H9 (cell line): Measurements from ENCODE around the gene PTPRN2. TPM values are rescaled to one million over a fixed set of nuclear protein-coding genes. Genes with fewer than 3 reads are reported as not detected.

Experiments used
- DNase-seq: peaks from one replicate; pipeline ENCODE4 v3.0.0-alpha.2; 2017
- H2AFZ ChIP-seq: one replicate; pipeline ENCODE4 v1.6.1; 2013; ENCODE audit warnings: mild to moderate bottlenecking, low read length, control low read depth, moderate library complexity
- H2AK5ac ChIP-seq: 2 replicates; pipeline ENCODE4 v1.6.1; 2013; ENCODE audit warnings: low read length, control low read depth, mixed read lengths; ENCODE audit not compliant: insufficient read length
- H2BK120ac ChIP-seq: one replicate; pipeline ENCODE4 v1.6.1; 2013; ENCODE audit warnings: low read depth, mild to moderate bottlenecking, low read length, control low read depth, inconsistent platforms; ENCODE audit not compliant: poor library complexity, severe bottlenecking
- H2BK12ac ChIP-seq: 2 replicates; pipeline ENCODE4 v1.6.1; 2013; ENCODE audit warnings: low read length, control low read depth, mixed read lengths, low read depth; ENCODE audit not compliant: insufficient read length
- H2BK15ac ChIP-seq: 2 replicates; pipeline ENCODE4 v1.6.1; 2013; ENCODE audit warnings: low read depth, low read length, control low read depth
- H2BK20ac ChIP-seq: one replicate; pipeline ENCODE4 v1.6.1; 2013; ENCODE audit warnings: low read depth, mild to moderate bottlenecking, low read length, control low read depth, inconsistent platforms; ENCODE audit not compliant: poor library complexity, severe bottlenecking
- H2BK5ac ChIP-seq: 2 replicates; pipeline ENCODE4 v1.6.1; 2013; ENCODE audit warnings: low read length, control low read depth, mixed read lengths; ENCODE audit not compliant: insufficient read length
- H3K14ac ChIP-seq: 2 replicates; pipeline ENCODE4 v1.6.1; 2013; ENCODE audit warnings: low read length, control low read depth; ENCODE audit not compliant: insufficient read depth
- H3K18ac ChIP-seq: 2 replicates; pipeline ENCODE4 v1.6.1; 2013; ENCODE audit warnings: low read depth, mild to moderate bottlenecking, mixed read lengths, low read length, control low read depth; ENCODE audit not compliant: insufficient read length
- H3K23ac ChIP-seq: 2 replicates; pipeline ENCODE4 v1.6.1; 2013; ENCODE audit warnings: low read length, control low read depth, mixed read lengths, low read depth; ENCODE audit not compliant: insufficient read length
- H3K23me2 ChIP-seq: 2 replicates; pipeline ENCODE4 v1.6.1; 2013; ENCODE audit warnings: low read depth, mild to moderate bottlenecking, mixed read lengths, low read length, control low read depth; ENCODE audit not compliant: insufficient read length, poor library complexity, severe bottlenecking
- H3K27ac ChIP-seq: 2 replicates; pipeline ENCODE4 v1.5.1; 2013; ENCODE audit warnings: low read length, control low read depth, mixed read lengths, low read depth; ENCODE audit not compliant: insufficient read length
- H3K27me3 ChIP-seq: 2 replicates; pipeline ENCODE4 v1.6.1; 2013; ENCODE audit warnings: low read length, control low read depth, inconsistent platforms; ENCODE audit not compliant: insufficient read depth
- H3K4ac ChIP-seq: 2 replicates; pipeline ENCODE4 v1.6.1; 2013; ENCODE audit warnings: low read depth, mild to moderate bottlenecking, control low read depth, inconsistent platforms, low read length, moderate library complexity
- H3K4me1 ChIP-seq: 2 replicates; pipeline ENCODE4 v1.6.1; 2013; ENCODE audit warnings: low read length, control low read depth, inconsistent platforms; ENCODE audit not compliant: insufficient read depth
- H3K4me2 ChIP-seq: 2 replicates; pipeline ENCODE4 v1.6.1; 2013; ENCODE audit warnings: low read length, control low read depth, mixed read lengths; ENCODE audit not compliant: insufficient read length, insufficient read depth
- H3K56ac ChIP-seq: 2 replicates; pipeline ENCODE4 v1.6.1; 2013; ENCODE audit warnings: low read depth, mild to moderate bottlenecking, mixed read lengths, low read length, control low read depth; ENCODE audit not compliant: insufficient read length
- H3K79me1 ChIP-seq: 2 replicates; pipeline ENCODE4 v1.6.1; 2013; ENCODE audit warnings: low read depth, mild to moderate bottlenecking, moderate library complexity, low read length, control low read depth, inconsistent platforms; ENCODE audit not compliant: insufficient read depth, poor library complexity, severe bottlenecking
- H3K79me2 ChIP-seq: 2 replicates; pipeline ENCODE4 v1.6.1; 2013; ENCODE audit warnings: low read length, control low read depth, inconsistent platforms; ENCODE audit not compliant: insufficient read depth
- H3K9ac ChIP-seq: 2 replicates; pipeline ENCODE4 v1.6.1; 2013; ENCODE audit warnings: low read length, control low read depth, mixed read lengths; ENCODE audit not compliant: insufficient read length; ENCODE audit errors: extremely low read depth
- H3K9me3 ChIP-seq: one replicate; pipeline ENCODE4 v1.6.1; 2013; ENCODE audit warnings: low read depth, low read length, inconsistent platforms; ENCODE audit not compliant: control insufficient read depth
- H3T11ph ChIP-seq: one replicate; pipeline ENCODE4 v1.6.1; 2013; ENCODE audit warnings: mild to moderate bottlenecking, low read length, control low read depth, inconsistent platforms
- H4K20me1 ChIP-seq: one replicate; pipeline ENCODE4 v1.6.1; 2013; ENCODE audit not compliant: control insufficient read depth, insufficient read length, insufficient read depth
- H4K5ac ChIP-seq: 2 replicates; pipeline ENCODE4 v1.6.1; 2013; ENCODE audit warnings: low read depth, mild to moderate bottlenecking, mixed read lengths, low read length, control low read depth; ENCODE audit not compliant: insufficient read length
- H4K8ac ChIP-seq: replicated peaks from 2 replicates; pipeline ENCODE4 v1.6.1; 2013; ENCODE audit warnings: low read length, control low read depth, mixed read lengths, low read depth; ENCODE audit not compliant: insufficient read length
- H4K91ac ChIP-seq: 2 replicates; pipeline ENCODE4 v1.6.1; 2013; ENCODE audit warnings: low read depth, mild to moderate bottlenecking, moderate library complexity, mixed read lengths, low read length, control low read depth; ENCODE audit not compliant: insufficient read length
- H3K27ac Mint-ChIP-seq, 3 experiments: 2 replicates in 2 of 3; 3 replicates in 1 of 3; pipeline ENCODE4 v1.8.0; 2020 to 2021; ENCODE audit warnings: mixed read lengths in 3 of 3, mild to moderate bottlenecking in 1 of 3, moderate library complexity in 1 of 3
- H3K27me3 Mint-ChIP-seq: 2 replicates; pipeline ENCODE4 v1.8.0; 2021; ENCODE audit warnings: low read depth, mild to moderate bottlenecking, moderate library complexity, mixed read lengths
- H3K36me3 Mint-ChIP-seq, 3 experiments: 2 replicates in 2 of 3; 3 replicates in 1 of 3; pipeline ENCODE4 v1.8.0; 2020 to 2021; ENCODE audit warnings: low read depth in 3 of 3, mixed read lengths in 3 of 3; ENCODE audit not compliant: insufficient read depth in 1 of 3
- H3K4me1 Mint-ChIP-seq, 2 experiments: 2 replicates each; pipeline ENCODE4 v1.8.0; 2020; ENCODE audit warnings: mixed read lengths in 2 of 2
- H3K4me3 Mint-ChIP-seq, 2 experiments: 2 replicates in 1 of 2; 3 replicates in 1 of 2; pipeline ENCODE4 v1.8.0; 2020 to 2021; ENCODE audit warnings: mild to moderate bottlenecking in 2 of 2, mixed read lengths in 2 of 2, moderate library complexity in 1 of 2
- H3K9me3 Mint-ChIP-seq, 2 experiments: 2 replicates in 1 of 2; 3 replicates in 1 of 2; pipeline ENCODE4 v1.8.0; 2020; ENCODE audit warnings: mild to moderate bottlenecking in 2 of 2, mixed read lengths in 2 of 2, moderate library complexity in 1 of 2
- WGBS: extraction: QIAGEN DNeasy Blood & Tissue Kit; methylation state at CpG from one replicate; pipeline ENCODE4 v1.1.7; 2013; ENCODE audit warnings: missing lambda C conversion rate, low lambda C conversion rate, mixed read lengths; ENCODE audit not compliant: insufficient read length; ENCODE audit errors: extremely low coverage; 5-methylcytosine and 5-hydroxymethylcytosine counted together
- total RNA-seq: library from RNA; stranded (reverse); gene quantifications from 2 replicates; pipeline ENCODE4 v1.2.1, GENCODE V29; 2021
- TF ChIP-seq, protein P1 (sequence below): fragments of 200-600 bp; sonication (generic); conservative IDR thresholded peaks from 3 replicates; pipeline ENCODE4 v1.8.0; 2021; ENCODE audit warnings: antibody characterized with exemption, mild to moderate bottlenecking

The PTPRN2 gene
- total RNA-seq, 1 experiment from 2014 or later, result 5.2 TPM

DNA sequence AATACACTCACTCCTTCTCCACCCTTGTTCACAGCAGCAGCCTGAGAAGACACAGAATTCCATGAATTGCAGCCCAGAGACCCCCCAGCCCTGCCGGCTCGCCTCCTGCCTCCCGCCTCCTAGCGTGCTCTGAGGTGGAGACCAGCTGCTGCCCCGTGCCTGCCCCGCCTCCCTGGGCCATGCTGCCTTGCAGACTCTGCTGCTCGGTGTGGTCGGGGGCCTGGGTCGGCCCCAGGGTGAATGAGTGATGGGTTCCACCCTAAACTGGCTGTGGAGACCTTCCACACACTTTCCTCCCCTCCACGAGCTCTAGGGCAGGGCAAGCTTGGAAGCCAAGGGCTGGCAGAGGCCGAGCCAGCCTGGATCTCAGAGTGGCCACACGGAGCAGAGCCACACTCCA is 771.5 kb downstream of the PTPRN2 start:
- H3K9ac ChIP-seq, result no peak overlapping the region
- no peaks in the 10 kb centered on the region; the same call in 1 of the 2 replicates for H3K4me1 ChIP-seq
- no peak overlapping the region for H2BK15ac ChIP-seq
- H3K4me3 Mint-ChIP-seq, result no peak overlapping the region
- no peaks in the 10 kb centered on the region; the same call in 1 of the 2 replicates for H3K27me3 ChIP-seq
- H2BK20ac ChIP-seq, result no peak overlapping the region
- H3K9me3 Mint-ChIP-seq, result peaks cover 0 to 4% of the 10 kb centered on the region in 2 experiments; a peak in 3 of 5 replicates
- H3K23me2 ChIP-seq, result no peaks in the 10 kb centered on the region
- no peak overlapping the region for H2AK5ac ChIP-seq
- H3K4ac ChIP-seq, result no peak overlapping the region
- H3K4me2 ChIP-seq, result no peak overlapping the region
- no peaks in the 10 kb centered on the region for H4K20me1 ChIP-seq
- H2BK12ac ChIP-seq, result no peak overlapping the region
- H3K23ac ChIP-seq, result no peak overlapping the region
- TF ChIP-seq, protein P1, sequence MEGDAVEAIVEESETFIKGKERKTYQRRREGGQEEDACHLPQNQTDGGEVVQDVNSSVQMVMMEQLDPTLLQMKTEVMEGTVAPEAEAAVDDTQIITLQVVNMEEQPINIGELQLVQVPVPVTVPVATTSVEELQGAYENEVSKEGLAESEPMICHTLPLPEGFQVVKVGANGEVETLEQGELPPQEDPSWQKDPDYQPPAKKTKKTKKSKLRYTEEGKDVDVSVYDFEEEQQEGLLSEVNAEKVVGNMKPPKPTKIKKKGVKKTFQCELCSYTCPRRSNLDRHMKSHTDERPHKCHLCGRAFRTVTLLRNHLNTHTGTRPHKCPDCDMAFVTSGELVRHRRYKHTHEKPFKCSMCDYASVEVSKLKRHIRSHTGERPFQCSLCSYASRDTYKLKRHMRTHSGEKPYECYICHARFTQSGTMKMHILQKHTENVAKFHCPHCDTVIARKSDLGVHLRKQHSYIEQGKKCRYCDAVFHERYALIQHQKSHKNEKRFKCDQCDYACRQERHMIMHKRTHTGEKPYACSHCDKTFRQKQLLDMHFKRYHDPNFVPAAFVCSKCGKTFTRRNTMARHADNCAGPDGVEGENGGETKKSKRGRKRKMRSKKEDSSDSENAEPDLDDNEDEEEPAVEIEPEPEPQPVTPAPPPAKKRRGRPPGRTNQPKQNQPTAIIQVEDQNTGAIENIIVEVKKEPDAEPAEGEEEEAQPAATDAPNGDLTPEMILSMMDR, result no peak
- no peaks in the 10 kb centered on the region for H3K9me3 ChIP-seq
- H4K5ac ChIP-seq, result no peak overlapping the region
- no peak overlapping the region for H4K8ac ChIP-seq
- no peak overlapping the region for H2BK120ac ChIP-seq
- WGBS, result no CpG with 5 or more reads among the region's 12 CpGs
- no peak for DNase-seq
- no peaks in the 10 kb centered on the region for H3K79me2 ChIP-seq
- no peak overlapping the region for H3K18ac ChIP-seq
- H3K79me1 ChIP-seq, result no peaks in the 10 kb centered on the region
- peaks cover 2% of the 10 kb centered on the region for H3K27me3 Mint-ChIP-seq
- no peak overlapping the region for H4K91ac ChIP-seq
- peak overlapping the region in 1 of 3 experiments; percentile 60; a peak in 2 of 7 replicates for H3K27ac Mint-ChIP-seq
- no peak overlapping the region for H3K56ac ChIP-seq
- H3K14ac ChIP-seq, result no peak overlapping the region; the same call in 1 of the 2 replicates
- H3T11ph ChIP-seq, result no peak overlapping the region
- no peak overlapping the region for H3K27ac ChIP-seq
- peaks cover 2 to 7% of the 10 kb centered on the region in 2 experiments; a peak in 3 of 4 replicates for H3K4me1 Mint-ChIP-seq
- H2BK5ac ChIP-seq, result no peak overlapping the region
- H2AFZ ChIP-seq, result no peak overlapping the region
- no peaks in the 10 kb centered on the region; a peak in 1 of 7 replicates for H3K36me3 Mint-ChIP-seq
